ENCODE measurements around the gene PIEZO2. TPM values are rescaled to one million over a fixed set of nuclear protein-coding genes. Genes with fewer than 3 reads are reported as not detected.

Gene PIEZO2
- total RNA-seq, 1 experiment from 2014 or later: 0.57 TPM

GRCh38 chr18:11162889-11163288 is 13.5 kb upstream of the PIEZO2 start:
- Histone ChIP-seq H3K9me3 (ENCODE audit: control insufficient read depth, insufficient read depth, low read depth, low read length) (no peaks in the 10 kb centered on the region), H3K4me1 (ENCODE audit: control insufficient read depth, insufficient read depth, low read length) (no peaks in the 10 kb centered on the region), H3K36me3 (ENCODE audit: control insufficient read depth, insufficient read depth, low read length) (no peaks in the 10 kb centered on the region), H3K27me3 (ENCODE audit: control insufficient read depth, insufficient read depth, low read length) (no peaks in the 10 kb centered on the region; the same call in 1 of the 2 replicates), H3K4me3 (ENCODE audit: low read depth in 2 of 2, low read length in 2 of 2) (no peak overlapping the region), H3K27ac (ENCODE audit: low read length) (no peak overlapping the region)
- in situ Hi-C loops (cut with HindIII; ENCODE audit: low pct_unique_long_range_greater_than_20kb, low sequenced_read_pairs): no loop called here
- intact Hi-C loops (cut with micrococcal nuclease; ENCODE audit: unreplicated experiment): loop anchor here (10.0 kb wide), 1 partner anchor 378 kb away; no protein-coding TSS in a partner anchor
- TF ChIP-seq POLR2AphosphoS5 (IDR thresholded peaks at IDR 0.05; ENCODE audit: low read depth, low read length) (no peak), TCF7L2 (IDR thresholded peaks at IDR 0.05; ENCODE audit: low read depth, low read length) (no peak), CTCF (IDR thresholded peaks at IDR 0.05) (no peak), SIN3A (IDR thresholded peaks at IDR 0.05; ENCODE audit: borderline replicate concordance, insufficient read depth, low read depth, low read length) (no peak), REST (IDR thresholded peaks at IDR 0.05; ENCODE audit: insufficient read depth in 1 of 2, low read depth in 2 of 2, low read length in 1 of 2) (no peak)
- DNase-seq (ENCODE audit: low read depth, low spot score) (no peak), ATAC-seq (no peak)
- POLR2A ChIA-PET: no interaction called here
- CTCF ChIA-PET: no interaction called here
- BruUV-seq (replicated peaks): no TSS peak

- TF ChIP-seq REST (IDR thresholded peaks at IDR 0.05; ENCODE audit: insufficient read depth in 1 of 2, low read depth in 2 of 2, low read length in 1 of 2) (no peak), POLR2AphosphoS5 (IDR thresholded peaks at IDR 0.05; ENCODE audit: low read depth, low read length) (no peak), TCF7L2 (IDR thresholded peaks at IDR 0.05; ENCODE audit: low read depth, low read length) (no peak), SIN3A (IDR thresholded peaks at IDR 0.05; ENCODE audit: borderline replicate concordance, insufficient read depth, low read depth, low read length) (no peak), CTCF (IDR thresholded peaks at IDR 0.05) (no peak)
- BruUV-seq (replicated peaks): no TSS peak
- no peaks in the 10 kb centered on the region for H3K4me1 ChIP-seq (ENCODE audit: control insufficient read depth, insufficient read depth, low read length)
- ChIA-PET CTCF (no interaction called here), POLR2A (no interaction called here)
- in situ Hi-C loops (cut with HindIII; ENCODE audit: low pct_unique_long_range_greater_than_20kb, low sequenced_read_pairs): no loop called here
- H3K9me3 ChIP-seq (ENCODE audit: control insufficient read depth, insufficient read depth, low read depth, low read length): no peaks in the 10 kb centered on the region
- H3K27ac ChIP-seq (ENCODE audit: low read length): no peak overlapping the region
- no peak for ATAC-seq
- no peak for DNase-seq (ENCODE audit: low read depth, low spot score)
- intact Hi-C loops (cut with micrococcal nuclease; ENCODE audit: unreplicated experiment): loop anchor here (10.0 kb wide), 1 partner anchor 378 kb away; no protein-coding TSS in a partner anchor
- no peak overlapping the region for H3K4me3 ChIP-seq (ENCODE audit: low read depth in 2 of 2, low read length in 2 of 2)
- no peaks in the 10 kb centered on the region; the same call in 1 of the 2 replicates for H3K27me3 ChIP-seq (ENCODE audit: control insufficient read depth, insufficient read depth, low read length)
- H3K36me3 ChIP-seq (ENCODE audit: control insufficient read depth, insufficient read depth, low read length): no peaks in the 10 kb centered on the region
Observed at GRCh38 chr18:11162462-11162861, 13.1 kb upstream of the PIEZO2 start.

All from Panc1 (cell line).